HepG2 (cell line): ENCODE results near the gene DNAAF3. TPM values are rescaled to one million over a fixed set of nuclear protein-coding genes. Genes with fewer than 3 reads are reported as not detected.

Source experiments
- ATF3 ChIP-seq: sonication (generic); formaldehyde crosslinking; IDR thresholded peaks from 2 replicates; pipeline ENCODE4 v1.4.0; 2020; ENCODE audit warnings: missing genetic modification reagents
- CEBPB ChIP-seq: IDR thresholded peaks from 2 replicates; pipeline ENCODE4 v1.6.1; 2011; ENCODE audit warnings: low read depth, low read length, improper control_type of control experiment, borderline replicate concordance
- HNF1A ChIP-seq, 2 experiments: sonication (generic) in 1 of 2; formaldehyde crosslinking in 1 of 2; IDR thresholded peaks; 2 replicates each; pipeline versions ENCODE4 v1.4.0 to v1.6.1; 2016 to 2020; ENCODE audit warnings: borderline replicate concordance in 1 of 2, low read depth in 1 of 2, mild to moderate bottlenecking in 1 of 2, missing genetic modification reagents in 1 of 2
- HOXA3 ChIP-seq: sonication (generic); formaldehyde crosslinking; IDR thresholded peaks from 2 replicates; pipeline ENCODE4 v1.5.0; 2020; ENCODE audit warnings: missing genetic modification reagents
- KDM1A ChIP-seq: IDR thresholded peaks from 2 replicates; pipeline ENCODE4 v1.6.1; 2016; ENCODE audit warnings: missing compliant biosample characterization
- KLF11 ChIP-seq: IDR thresholded peaks from 2 replicates; pipeline ENCODE4 v1.6.1; 2016; ENCODE audit warnings: missing compliant biosample characterization
- MED13 ChIP-seq: sonication (generic); formaldehyde crosslinking; IDR thresholded peaks from 2 replicates; pipeline ENCODE4 v1.5.0; 2020; ENCODE audit warnings: missing genetic modification reagents
- NFE2L2 ChIP-seq: fragments of 150-350 bp; IDR thresholded peaks from 2 replicates; pipeline ENCODE4 v1.6.1; 2014; ENCODE audit warnings: low read length
- PBX3 ChIP-seq: sonication (generic); formaldehyde crosslinking; IDR thresholded peaks from 2 replicates; pipeline ENCODE4 v1.8.1; 2023; ENCODE audit warnings: missing genetic modification reagents, inconsistent platforms, borderline replicate concordance
- POLR2AphosphoS5 ChIP-seq: IDR thresholded peaks from 2 replicates; pipeline ENCODE4 v1.6.1; 2012; ENCODE audit warnings: low read depth, low read length
- SATB2 ChIP-seq: sonication (generic); formaldehyde crosslinking; IDR thresholded peaks from 2 replicates; pipeline ENCODE4 v1.5.0; 2020; ENCODE audit warnings: missing genetic modification reagents
- SMAD9 ChIP-seq: sonication (generic); formaldehyde crosslinking; IDR thresholded peaks from 2 replicates; pipeline ENCODE4 v1.5.1; 2020; ENCODE audit warnings: mild to moderate bottlenecking, missing genetic modification reagents
- TMF1 ChIP-seq: sonication (generic); formaldehyde crosslinking; IDR thresholded peaks from 2 replicates; pipeline ENCODE4 v1.8.1; 2022; ENCODE audit warnings: low read depth, missing genetic modification reagents
- ZNF276 ChIP-seq: sonication (generic); formaldehyde crosslinking; IDR thresholded peaks from 2 replicates; pipeline ENCODE4 v1.4.0; 2020; ENCODE audit warnings: mild to moderate bottlenecking, low read depth, missing genetic modification reagents
- ZNF441 ChIP-seq: sonication (generic); formaldehyde crosslinking; IDR thresholded peaks from 2 replicates; pipeline ENCODE4 v1.7.0; 2021; ENCODE audit warnings: missing genetic modification reagents, borderline replicate concordance
- ZNF484 ChIP-seq: sonication (generic); formaldehyde crosslinking; IDR thresholded peaks from 2 replicates; pipeline ENCODE4 v1.5.1; 2020; ENCODE audit warnings: mild to moderate bottlenecking, low read depth, missing genetic modification reagents, borderline replicate concordance
- ZNF597 ChIP-seq: sonication (generic); formaldehyde crosslinking; IDR thresholded peaks from 2 replicates; pipeline ENCODE4 v1.5.0; 2020; ENCODE audit warnings: missing genetic modification reagents
- ZNF800 ChIP-seq: sonication (generic); formaldehyde crosslinking; IDR thresholded peaks from 2 replicates; pipeline ENCODE4 v1.4.0; 2020; ENCODE audit warnings: missing genetic modification reagents
- ZSCAN31 ChIP-seq: sonication (generic); formaldehyde crosslinking; IDR thresholded peaks from 2 replicates; pipeline ENCODE4 v1.5.0; 2020; ENCODE audit warnings: low read depth, mild to moderate bottlenecking, missing genetic modification reagents
- polyA plus RNA-seq, 8 experiments: library from polyadenylated mRNA; depleted of rRNA in 3 of 8; stranded (reverse) in 7 of 8; unstranded in 1 of 8; fragments of >200 nt; fragmentation: Illumina TruSeq in 4 of 8; extraction: Trizol in 4 of 8; gene quantifications; 2 replicates each; pipeline versions ENCODE4 v1.2.1 to v1.2.3, GENCODE V29; 2011 to 2016; ENCODE audit warnings: low read depth in 4 of 8, missing spikeins in 1 of 8, mixed read lengths in 1 of 8; ENCODE audit not compliant: insufficient read depth in 1 of 8
- total RNA-seq, 5 experiments: library from RNA; depleted of rRNA; stranded (reverse); fragments of >200 nt; fragmentation: Illumina TruSeq; extraction: Trizol; gene quantifications; 2 replicates each; pipeline ENCODE4 v1.2.3, GENCODE V29; 2016; ENCODE audit warnings: low read depth in 1 of 5

DNAAF3 gene
- total and polyA plus RNA-seq, 2 of the 13 experiments (the other 11 are each of a cell fraction or from before 2014, with no cell fraction given): 0.30 to 0.40 TPM

- TF ChIP-seq ZSCAN31 (CRISPR knock-in tag): peak; percentile 52; the same call in 1 of the 2 replicates
- no peak for TF ChIP-seq TMF1 (CRISPR knock-in tag)
- TF ChIP-seq CEBPB: no peak
- TF ChIP-seq HNF1A (IDR thresholded peaks at IDR 0.05; ENCODE audit: low read depth): no peak
- peak; percentile 29; the same call in 1 of the 2 replicates for TF ChIP-seq HNF1A (CRISPR knock-in tag; IDR thresholded peaks at IDR 0.05; ENCODE audit: borderline replicate concordance)
- TF ChIP-seq KDM1A (CRISPR knock-in tag): no peak
- no peak for TF ChIP-seq HOXA3 (CRISPR knock-in tag)
- no peak for TF ChIP-seq ATF3 (CRISPR knock-in tag)
- TF ChIP-seq NFE2L2: no peak
- TF ChIP-seq SMAD9 (CRISPR knock-in tag): 0 out of 2 replicates have a peak, but pooled peaks have one; percentile 19
- no peak for TF ChIP-seq KLF11 (CRISPR knock-in tag)
- no peak for TF ChIP-seq ZNF597
- TF ChIP-seq ZNF800 (CRISPR knock-in tag): no peak
- no peak for TF ChIP-seq ZNF276 (CRISPR knock-in tag)
- TF ChIP-seq ZNF441: no peak
- TF ChIP-seq SATB2 (CRISPR knock-in tag): no peak
- TF ChIP-seq PBX3 (CRISPR knock-in tag): no peak
- TF ChIP-seq ZNF484: no peak
- no peak for TF ChIP-seq MED13
- no peak for TF ChIP-seq POLR2AphosphoS5
These were observed 50.1 kb downstream of the DNAAF3 start (continued) for GRCh38 chr19:55116232-55116858.
